Measurements from ENCODE around the gene IL31RA.
"Not testable (repeated sequence)": the region's sequence is repeated elsewhere in the genome, so short reads cannot be mapped to it uniquely, and the experiment has no call there.

IL31RA gene

DNA sequence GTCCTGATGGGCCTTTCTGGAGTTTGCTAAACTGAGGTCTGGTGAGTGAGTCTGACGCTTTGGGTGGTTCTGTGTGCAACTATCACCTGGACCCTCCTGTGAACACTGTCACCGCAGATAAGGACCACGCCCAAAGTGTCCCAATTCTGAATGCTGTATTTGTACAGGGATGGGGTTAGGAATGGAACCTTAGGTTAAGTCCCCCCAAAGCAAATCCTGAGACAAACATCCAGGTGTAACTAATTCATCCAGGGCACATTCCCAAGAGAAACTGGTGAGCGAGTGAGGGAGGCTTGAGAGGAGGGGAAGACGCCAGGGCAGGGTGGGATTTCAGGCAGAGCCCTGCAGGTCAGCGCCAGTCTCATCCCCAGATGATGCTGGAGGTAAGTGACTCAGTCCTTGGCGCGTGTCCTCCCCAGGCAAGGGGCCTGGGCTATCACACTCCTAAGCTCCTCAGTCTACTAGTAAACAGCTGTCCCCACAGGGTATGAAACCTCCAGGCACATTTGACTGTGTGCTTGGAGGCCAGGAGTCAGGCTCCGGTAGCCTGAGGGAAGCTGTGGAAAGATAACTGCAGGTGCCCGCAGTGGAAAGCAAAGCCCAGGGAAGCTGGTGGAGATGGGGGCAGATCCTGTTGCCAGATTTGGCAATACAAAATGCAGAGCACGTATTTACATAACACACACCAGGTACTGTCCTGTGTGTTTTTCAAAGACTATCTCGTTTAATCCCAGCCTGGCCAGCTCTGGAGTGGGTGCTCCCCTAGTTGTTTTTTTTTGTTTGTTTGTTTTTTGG is 76.9 kb downstream of the IL31RA start:
- no peak for DNase-seq

DNA sequence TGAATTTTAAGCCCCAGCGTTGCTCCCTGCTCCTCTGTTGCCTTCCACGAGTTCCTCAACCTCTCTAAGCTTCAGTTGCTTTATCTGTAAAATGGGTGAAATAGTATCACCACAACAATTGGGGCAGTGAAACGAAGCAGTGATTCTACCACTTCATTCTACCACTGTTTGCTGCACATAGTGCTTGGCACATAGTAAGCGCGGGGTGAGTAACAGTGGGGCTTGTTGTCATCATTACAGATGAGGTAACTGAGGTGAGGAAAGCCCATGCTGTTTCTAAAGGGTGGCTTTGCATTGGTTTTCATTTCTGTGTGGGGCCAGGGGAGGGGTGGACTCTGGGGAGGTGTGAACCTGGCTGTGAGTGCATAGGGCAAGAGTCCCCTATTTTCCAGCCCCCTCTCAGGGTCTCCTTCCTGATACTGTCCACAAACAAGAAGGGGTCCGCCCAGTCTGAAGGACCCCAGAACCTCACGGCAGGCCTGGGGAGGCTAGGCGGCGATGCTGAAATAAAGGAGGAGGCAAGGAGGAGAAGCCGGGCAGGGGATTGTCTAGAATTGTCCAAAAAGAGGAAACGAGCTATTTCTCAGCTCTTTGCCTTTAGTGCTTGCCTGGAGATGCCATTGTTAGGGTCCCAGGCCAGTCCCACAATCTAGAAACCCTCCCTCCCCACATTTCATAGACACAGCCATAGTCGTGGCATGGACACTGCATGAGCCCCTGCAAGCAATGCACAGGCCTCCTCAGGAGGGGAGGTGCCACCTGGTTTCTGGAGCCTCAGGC is 78.1 kb downstream of the IL31RA start:
- DNase-seq: no peak

DNA sequence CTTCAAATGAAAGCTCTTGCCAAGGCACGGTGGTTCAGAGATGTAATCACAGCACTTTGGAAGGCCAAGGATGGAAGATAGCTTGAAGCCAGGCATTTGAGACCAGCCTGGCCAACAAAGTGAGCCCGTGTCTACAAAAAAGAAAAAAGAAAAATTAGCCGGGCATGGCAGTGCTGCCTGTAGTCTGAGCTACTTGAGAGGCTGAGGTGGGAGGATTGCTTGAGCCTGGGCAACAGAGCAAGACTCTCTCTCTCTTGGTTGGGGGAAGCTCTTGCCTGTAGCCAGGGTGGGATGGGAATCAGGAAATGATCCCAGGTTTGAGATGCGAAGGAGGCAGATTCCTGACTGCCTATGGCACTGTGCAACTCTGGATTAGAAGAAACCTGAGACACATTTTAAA is 81.5 kb downstream of the IL31RA start:
- DNase-seq: no peak

DNA sequence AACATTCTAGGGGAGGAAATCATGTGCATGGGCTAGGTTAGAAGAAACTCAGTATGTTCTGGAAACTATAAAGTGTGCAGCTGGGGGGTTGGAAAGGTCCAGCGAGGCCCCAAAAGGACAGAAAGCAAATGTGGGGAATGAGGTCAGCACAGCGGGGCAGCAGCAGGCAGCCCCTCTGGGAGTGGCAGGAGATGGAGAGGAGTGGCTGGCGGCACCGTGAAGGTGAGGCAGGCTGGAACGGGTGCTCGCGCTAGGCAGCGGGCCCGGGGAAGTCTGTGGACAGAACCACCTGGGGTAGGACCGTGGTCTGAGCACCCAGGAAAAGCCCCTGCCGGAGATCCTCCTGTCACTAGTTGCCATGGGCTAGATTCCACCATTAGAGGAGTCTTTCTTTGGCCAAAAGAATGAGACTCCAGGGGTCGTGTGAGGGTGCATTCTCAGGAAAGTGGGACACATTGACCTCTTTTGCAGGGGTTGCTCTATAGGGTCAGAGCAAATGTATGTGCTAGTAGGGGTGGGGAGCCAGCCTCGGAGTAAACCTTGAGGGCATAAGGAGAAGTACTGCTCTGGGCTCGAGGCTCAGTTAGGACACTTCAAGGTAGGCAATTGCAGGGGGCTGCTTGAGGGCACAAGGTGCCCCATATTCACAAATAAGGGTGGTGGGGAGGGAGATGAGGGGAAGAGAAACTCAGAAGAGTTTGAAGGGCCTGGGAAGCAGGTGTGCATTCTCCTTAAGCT is 82.4 kb downstream of the IL31RA start:
- no peak for DNase-seq

DNA sequence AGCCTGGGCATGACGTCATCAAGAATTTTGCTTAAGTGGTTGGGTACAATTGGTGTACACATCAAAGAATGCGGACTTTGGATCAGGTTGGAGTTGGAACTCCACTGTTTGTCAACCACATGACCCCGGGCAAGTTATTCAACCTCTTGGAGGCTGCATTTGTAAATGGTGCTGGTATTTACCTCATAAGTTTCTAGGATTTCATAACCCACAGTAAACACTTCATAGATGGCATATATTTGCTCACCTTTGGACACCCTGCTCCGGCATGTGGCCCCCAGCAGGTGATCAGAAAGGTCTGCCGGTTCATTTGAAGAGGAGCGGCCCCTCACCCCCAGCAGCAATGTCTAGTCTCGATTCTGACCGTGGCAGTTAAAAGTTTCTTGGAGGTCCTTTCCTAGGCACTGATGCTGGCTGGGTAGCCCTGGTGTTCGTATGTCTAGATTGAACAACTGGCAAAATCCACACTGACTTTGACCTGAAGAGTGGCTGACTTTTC is 83.0 kb downstream of the IL31RA start:
- no peak for DNase-seq

DNA sequence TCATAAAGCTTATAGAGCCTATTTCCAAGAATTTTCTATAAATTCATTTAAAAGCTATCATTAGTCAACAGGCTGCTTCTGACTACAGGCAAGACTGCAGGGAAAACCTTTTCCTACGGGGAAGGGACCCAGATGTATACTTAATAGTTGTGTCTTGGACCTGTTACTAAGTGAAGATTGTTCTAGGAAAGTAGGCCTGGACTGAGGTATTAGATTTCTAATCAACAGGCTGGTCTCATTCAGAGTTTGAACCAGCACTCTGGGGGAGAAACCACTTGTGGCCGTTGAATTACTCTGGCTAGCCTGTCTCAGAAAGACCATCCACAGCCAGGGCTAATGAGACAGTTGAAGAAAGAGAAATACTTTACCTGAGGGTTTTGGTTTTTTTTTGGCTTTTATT is 83.6 kb downstream of the IL31RA start:
- no peak for DNase-seq

DNA sequence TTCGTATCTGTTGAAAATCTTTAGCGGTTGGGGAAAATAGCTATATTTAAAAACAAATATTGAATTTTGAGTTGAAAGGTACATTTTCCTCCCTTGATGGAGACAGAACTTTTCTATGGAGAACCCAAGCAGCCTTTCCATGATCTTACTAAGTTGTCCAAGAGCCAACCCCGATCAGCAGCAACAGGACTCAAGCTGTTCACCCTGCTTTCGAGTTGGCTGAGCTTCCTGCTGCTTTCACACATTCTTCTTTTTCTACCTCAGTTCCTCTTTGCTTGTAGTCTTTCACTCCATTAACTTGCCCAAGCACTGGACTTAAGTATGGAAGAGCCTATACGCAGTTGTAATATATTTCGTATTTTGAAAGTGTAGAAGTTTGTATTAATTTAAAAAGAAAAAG is 84.2 kb downstream of the IL31RA start:
- no peak for DNase-seq

DNA sequence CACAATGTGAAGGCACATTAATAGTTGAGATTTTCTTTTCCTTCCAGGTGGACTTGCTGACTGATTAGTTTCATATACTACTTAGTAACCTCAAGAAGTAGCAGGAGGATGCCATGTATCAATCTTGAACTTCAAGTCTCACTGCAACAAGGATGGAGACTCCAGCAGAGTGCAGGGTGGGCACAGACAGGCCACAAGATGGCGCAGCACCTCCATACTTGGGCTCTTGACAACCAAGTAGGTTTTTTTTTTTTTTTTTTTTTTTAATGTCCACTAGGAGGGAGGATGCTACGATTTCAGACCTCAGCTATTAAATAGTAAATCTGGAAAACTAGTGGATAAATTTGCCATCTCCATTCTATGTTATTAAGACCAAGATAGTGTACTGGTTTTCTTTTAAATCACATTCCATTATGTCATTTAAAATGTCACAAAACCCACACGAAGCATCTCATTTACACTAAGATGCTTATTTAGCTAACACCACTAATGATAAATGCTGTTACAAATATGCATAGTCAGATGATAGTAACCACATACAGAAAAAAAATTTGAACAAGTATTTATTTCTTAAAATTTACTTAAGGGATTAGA is 85.0 kb downstream of the IL31RA start:
- peak; percentile 80 for DNase-seq

DNA sequence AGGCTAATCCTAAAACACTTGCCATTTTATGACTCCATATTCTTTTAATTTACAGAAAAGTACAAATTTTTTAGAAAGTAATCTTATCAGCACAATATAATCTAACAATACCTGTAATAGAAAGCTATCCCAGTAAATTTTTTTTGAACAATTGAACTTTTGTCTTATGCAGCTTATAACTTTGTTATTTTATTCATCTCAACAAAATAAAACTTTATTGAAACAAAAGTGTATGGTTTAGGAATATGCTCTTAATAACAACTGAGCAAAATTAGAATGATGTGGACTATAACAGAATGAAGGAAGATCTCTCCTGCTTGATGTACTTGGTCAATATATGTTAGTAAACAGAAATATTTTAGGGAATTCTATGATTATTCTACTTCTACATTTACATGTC is 86.4 kb downstream of the IL31RA start:
- not testable (repeated sequence) for DNase-seq

DNA sequence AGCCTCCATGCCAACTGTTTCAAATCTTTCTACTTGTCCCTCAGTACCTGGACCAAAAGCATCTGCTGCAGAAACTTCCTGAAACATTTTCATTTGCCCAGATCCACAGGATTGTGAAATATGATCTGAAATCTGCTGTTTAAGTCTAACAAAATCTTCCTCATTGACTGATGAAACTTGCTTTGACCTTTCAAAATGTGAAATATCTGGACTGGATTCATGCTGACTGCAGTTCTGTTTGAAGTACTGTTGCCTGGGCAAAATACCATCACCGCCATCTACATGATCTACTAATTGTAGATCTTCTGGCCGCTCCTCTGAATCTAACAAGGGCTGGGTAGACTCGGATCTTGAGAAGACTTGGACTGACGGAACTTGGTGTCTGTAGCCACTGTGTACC is 90.0 kb downstream of the IL31RA start:
- not testable (repeated sequence) for DNase-seq

DNA sequence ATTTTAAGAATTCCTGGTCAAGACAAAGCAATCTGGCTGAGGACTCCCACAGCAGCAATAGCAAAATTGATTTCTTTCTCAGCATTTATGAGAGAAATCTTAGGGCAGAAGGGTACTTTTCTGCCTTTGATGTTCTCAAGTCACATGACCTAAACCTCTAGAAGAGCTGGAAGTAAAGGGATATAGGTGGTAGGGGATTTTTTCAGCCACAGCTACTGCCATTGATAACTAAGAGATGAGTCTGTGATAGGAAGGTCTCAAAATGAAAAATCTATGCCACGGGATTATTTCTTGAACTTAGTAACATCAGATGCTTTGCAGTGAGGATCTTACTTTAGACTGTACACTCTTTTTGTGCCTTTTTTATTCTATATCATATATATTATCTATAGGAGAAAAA is 108.1 kb downstream of the IL31RA start:
- DNase-seq: no peak

DNA sequence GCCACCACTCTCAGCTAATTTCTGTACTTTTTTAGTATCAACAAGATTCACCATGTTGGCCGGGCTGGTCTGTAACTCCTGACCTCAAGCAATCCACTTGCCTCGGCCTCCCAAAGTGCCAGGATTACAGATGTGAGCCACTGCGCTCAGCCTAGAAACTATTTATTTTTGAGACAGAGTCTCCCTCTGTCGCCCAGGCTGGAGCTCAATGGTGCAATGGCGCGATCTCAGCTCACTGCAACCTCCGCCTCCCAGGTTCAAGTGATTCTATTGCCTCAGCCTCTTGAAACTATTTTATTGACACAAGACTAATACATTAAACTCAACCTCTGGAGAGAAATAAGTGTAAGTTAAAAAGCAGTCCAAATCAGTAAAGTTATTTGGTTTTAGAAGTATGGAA is 109.6 kb downstream of the IL31RA start:
- DNase-seq: no peak

DNA sequence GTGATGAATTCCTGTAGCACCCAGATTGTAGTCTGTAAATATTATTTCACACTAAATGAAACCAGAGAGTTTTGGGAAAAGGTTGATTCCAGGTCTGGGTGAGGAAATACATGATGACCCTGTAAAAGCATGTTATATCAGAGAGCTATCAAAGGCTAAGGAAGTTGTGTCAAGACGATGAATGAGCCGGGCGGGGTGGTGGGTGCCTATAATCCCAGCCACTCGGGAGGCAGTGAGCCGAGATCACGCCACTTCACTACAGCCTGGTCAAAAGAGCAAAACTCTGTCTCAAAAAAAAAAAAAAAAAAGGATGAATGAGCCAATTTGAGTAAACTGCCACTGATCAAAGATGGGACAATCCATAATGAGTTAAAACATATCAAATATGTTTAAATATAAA is 114.4 kb downstream of the IL31RA start:
- DNase-seq: no peak

DNA sequence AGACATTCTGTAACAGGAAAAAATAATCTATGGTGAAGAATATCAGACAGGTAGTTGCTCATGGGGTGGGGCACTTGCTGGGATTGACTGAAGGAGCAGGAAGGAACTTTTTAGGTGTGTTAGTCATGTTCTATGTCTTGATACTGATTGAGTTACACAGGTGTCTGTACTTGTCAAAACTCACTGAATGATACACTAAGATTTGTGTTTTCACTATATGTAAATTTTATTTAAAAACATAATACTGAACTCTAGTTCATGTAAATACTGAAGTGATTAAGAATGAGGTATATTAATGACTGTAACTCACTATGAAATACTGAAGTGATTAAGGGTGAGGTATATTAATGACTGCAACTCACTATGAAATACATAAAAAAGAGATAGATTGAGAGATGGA is 115.1 kb downstream of the IL31RA start:
- no peak for DNase-seq

DNA sequence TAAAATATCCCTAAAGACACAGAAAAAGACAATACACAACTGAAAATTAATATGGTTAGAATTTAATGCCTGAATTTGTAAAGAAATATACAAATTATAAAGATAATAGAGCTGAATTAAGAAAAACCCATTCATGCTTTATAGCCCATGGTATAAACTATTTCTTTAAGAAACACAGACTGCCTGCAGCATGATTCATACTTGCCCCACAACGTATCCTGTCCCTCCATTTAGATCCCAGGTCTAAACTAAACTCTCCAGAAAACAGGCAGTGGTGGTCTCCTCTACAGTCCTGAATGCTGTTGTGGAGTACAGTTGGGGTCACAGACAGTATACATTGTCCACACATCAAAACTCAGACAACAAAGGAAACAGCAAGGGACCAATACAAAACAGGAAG is 118.8 kb downstream of the IL31RA start:
- no peak for DNase-seq
